Measurements from ENCODE around the gene EPHB1. TPM values are rescaled to one million over a fixed set of nuclear protein-coding genes. Genes with fewer than 3 reads are reported as not detected.

The EPHB1 gene
- polyA plus RNA-seq, 1 experiment: 0.50 TPM

GRCh38 chr3:134860141-134860540, 65.1 kb downstream of the EPHB1 start:
- POLR2A ChIA-PET: no interaction called here
- TF ChIP-seq CTCF (IDR thresholded peaks at IDR 0.05; ENCODE audit: insufficient read depth, low read depth, low read length): no peak
- Histone ChIP-seq H3K36me3 (ENCODE audit: control insufficient read depth, insufficient read depth, low read length) (no peaks in the 10 kb centered on the region), H3K27me3 (ENCODE audit: control insufficient read depth, insufficient read depth, low read length) (no peaks in the 10 kb centered on the region; the same call in 1 of the 2 replicates), H3K4me3 (ENCODE audit: low read depth, low read length) (no peak overlapping the region)
- no peak for DNase-seq (ENCODE audit: low read depth)
- CTCF ChIA-PET: interaction anchor here (1.6 kb wide), 1 partner anchor 10 kb away, joined by 6 read pairs; no protein-coding TSS in a partner anchor

- CTCF ChIA-PET: no interaction called here
- no peaks in the 10 kb centered on the region for H3K36me3 ChIP-seq (ENCODE audit: control insufficient read depth, insufficient read depth, low read length)
- no peak for TF ChIP-seq CTCF (IDR thresholded peaks at IDR 0.05; ENCODE audit: insufficient read depth, low read depth, low read length)
- no peaks in the 10 kb centered on the region for H3K27me3 ChIP-seq (ENCODE audit: control insufficient read depth, insufficient read depth, low read length)
- POLR2A ChIA-PET: no interaction called here
- no peak overlapping the region for H3K4me3 ChIP-seq (ENCODE audit: low read depth, low read length)
- DNase-seq (ENCODE audit: low read depth): no peak
Observed at GRCh38 chr3:134863915-134864314, 68.9 kb downstream of the EPHB1 start.

- DNase-seq (ENCODE audit: low read depth): no peak
- H3K36me3 ChIP-seq (ENCODE audit: control insufficient read depth, insufficient read depth, low read length): no peaks in the 10 kb centered on the region
- H3K4me3 ChIP-seq (ENCODE audit: low read depth, low read length): no peak overlapping the region
- POLR2A ChIA-PET: no interaction called here
- no peak for TF ChIP-seq CTCF (IDR thresholded peaks at IDR 0.05; ENCODE audit: insufficient read depth, low read depth, low read length)
- H3K27me3 ChIP-seq (ENCODE audit: control insufficient read depth, insufficient read depth, low read length): no peaks in the 10 kb centered on the region
- CTCF ChIA-PET: no interaction called here
Observed at GRCh38 chr3:134864636-134865035, 69.6 kb downstream of the EPHB1 start.

GRCh38 chr3:134867277-134867676, 72.2 kb downstream of the EPHB1 start:
- ChIA-PET CTCF (no interaction called here), POLR2A (no interaction called here)
- H3K4me3 ChIP-seq (ENCODE audit: low read depth, low read length): no peak overlapping the region
- no peak for TF ChIP-seq CTCF (IDR thresholded peaks at IDR 0.05; ENCODE audit: insufficient read depth, low read depth, low read length)
- H3K27me3 ChIP-seq (ENCODE audit: control insufficient read depth, insufficient read depth, low read length): no peaks in the 10 kb centered on the region
- no peaks in the 10 kb centered on the region for H3K36me3 ChIP-seq (ENCODE audit: control insufficient read depth, insufficient read depth, low read length)
- DNase-seq (ENCODE audit: low read depth): no peak

- TF ChIP-seq CTCF (IDR thresholded peaks at IDR 0.05; ENCODE audit: insufficient read depth, low read depth, low read length): no peak
- no peak for DNase-seq (ENCODE audit: low read depth)
- Histone ChIP-seq H3K27me3 (ENCODE audit: control insufficient read depth, insufficient read depth, low read length) (no peaks in the 10 kb centered on the region), H3K4me3 (ENCODE audit: low read depth, low read length) (no peak overlapping the region), H3K36me3 (ENCODE audit: control insufficient read depth, insufficient read depth, low read length) (no peaks in the 10 kb centered on the region)
- ChIA-PET POLR2A (interaction anchor here (0.5 kb wide), 1 partner anchor 72 kb away, joined by 3 read pairs; no protein-coding TSS in a partner anchor), CTCF (interaction anchor here (1.2 kb wide), 1 partner anchor 9 kb away, joined by 3 read pairs; no protein-coding TSS in a partner anchor)
Observed at GRCh38 chr3:134869153-134869726, 74.2 kb downstream of the EPHB1 start.

Measured in BJ (cell line).